ENCODE measurements around the gene CCDC81.
"Not testable (repeated sequence)": the region's sequence is repeated elsewhere in the genome, so short reads cannot be mapped to it uniquely, and the experiment has no call there.

Gene CCDC81

GRCh38 chr11:86416494-86416893 is 41.8 kb downstream of the CCDC81 start:
- Histone ChIP-seq H3K27me3 (ENCODE audit: control insufficient read depth in 3 of 3, insufficient read depth in 3 of 3, low read depth in 1 of 3, low read length in 3 of 3) (no peaks in the 10 kb centered on the region), H3K4me1 (ENCODE audit: control insufficient read depth in 2 of 2, insufficient read depth in 1 of 2, low read depth in 1 of 2, low read length in 2 of 2) (peaks cover 0 to 1% of the 10 kb centered on the region in 2 donors), H3K4ac (ENCODE audit: low read length) (no peak overlapping the region), H3K27ac (replicated peaks; ENCODE audit: low read length) (no peak overlapping the region), H2BK120ac (ENCODE audit: low read depth, low read length) (no peak overlapping the region), H3K4me3 (ENCODE audit: low read length in 2 of 2) (no peak overlapping the region), H4K8ac (ENCODE audit: low read depth, low read length) (no peak overlapping the region), H3K9ac (ENCODE audit: low read depth, low read length, poor library complexity) (no peak overlapping the region), H2BK12ac (ENCODE audit: low read length) (no peak overlapping the region), H2BK5ac (ENCODE audit: low read length) (no peak overlapping the region), H2AFZ (ENCODE audit: low read length) (no peak overlapping the region), H3K79me1 (ENCODE audit: low read depth, low read length) (no peaks in the 10 kb centered on the region), H3K18ac (ENCODE audit: low read length) (no peak overlapping the region), H2BK15ac (ENCODE audit: low read length) (no peak overlapping the region), H3K36me3 (replicated peaks in 1 of 2; ENCODE audit: control insufficient read depth in 2 of 2, insufficient read depth in 2 of 2, low read length in 2 of 2) (no peaks in the 10 kb centered on the region), H3K9me3 (replicated peaks in 1 of 2; ENCODE audit: control insufficient read depth in 2 of 2, insufficient read depth in 1 of 2, low read depth in 1 of 2, low read length in 2 of 2) (no peaks in the 10 kb centered on the region), H3K4me2 (ENCODE audit: insufficient read depth, low read length, poor library complexity, severe bottlenecking) (no peak overlapping the region), H3K14ac (ENCODE audit: low read length) (no peak overlapping the region), H2AK5ac (ENCODE audit: low read depth, low read length) (no peak overlapping the region), H3K23ac (ENCODE audit: low read depth, low read length, poor library complexity) (no peak overlapping the region), H4K91ac (ENCODE audit: low read depth, low read length, poor library complexity) (no peak overlapping the region)
- WGBS, 2 donors (ENCODE audit: extremely low coverage in 2 of 2, insufficient read length in 2 of 2, insufficient replicate concordance in 1 of 2) = no CpG with 5 or more reads among the region's 1 CpG
- no peak for DNase-seq (ENCODE audit: low spot score)

- H2BK12ac ChIP-seq (ENCODE audit: low read length); H3K79me1 ChIP-seq (ENCODE audit: low read depth, low read length): not testable (repeated sequence)
- no CpG with 5 or more reads among the region's 9 CpGs for WGBS, 2 donors (ENCODE audit: extremely low coverage in 2 of 2, insufficient read length in 2 of 2, insufficient replicate concordance in 1 of 2)
Observed at GRCh38 chr11:86416951-86417350, 42.3 kb downstream of the CCDC81 start.

GRCh38 chr11:86418106-86418505 is 43.4 kb downstream of the CCDC81 start:
- Histone ChIP-seq H3K27me3 (ENCODE audit: control insufficient read depth in 3 of 3, insufficient read depth in 3 of 3, low read depth in 1 of 3, low read length in 3 of 3) (no peaks in the 10 kb centered on the region), H2AK5ac (ENCODE audit: low read depth, low read length) (no peak overlapping the region), H3K4me2 (ENCODE audit: insufficient read depth, low read length, poor library complexity, severe bottlenecking) (no peak overlapping the region), H4K8ac (ENCODE audit: low read depth, low read length) (no peak overlapping the region), H2BK12ac (ENCODE audit: low read length) (no peak overlapping the region), H3K27ac (replicated peaks; ENCODE audit: low read length) (no peak overlapping the region), H2AFZ (ENCODE audit: low read length) (no peak overlapping the region), H3K14ac (ENCODE audit: low read length) (no peak overlapping the region), H4K91ac (ENCODE audit: low read depth, low read length, poor library complexity) (no peak overlapping the region), H3K79me1 (ENCODE audit: low read depth, low read length) (no peaks in the 10 kb centered on the region), H2BK120ac (ENCODE audit: low read depth, low read length) (no peak overlapping the region), H3K23ac (ENCODE audit: low read depth, low read length, poor library complexity) (no peak overlapping the region), H2BK15ac (ENCODE audit: low read length) (no peak overlapping the region), H3K9ac (ENCODE audit: low read depth, low read length, poor library complexity) (no peak overlapping the region), H2BK5ac (ENCODE audit: low read length) (no peak overlapping the region), H3K4me1 (ENCODE audit: control insufficient read depth in 2 of 2, insufficient read depth in 1 of 2, low read depth in 1 of 2, low read length in 2 of 2) (peaks cover 0 to 3% of the 10 kb centered on the region in 2 donors), H3K9me3 (replicated peaks in 1 of 2; ENCODE audit: control insufficient read depth in 2 of 2, insufficient read depth in 1 of 2, low read depth in 1 of 2, low read length in 2 of 2) (no peaks in the 10 kb centered on the region), H3K4me3 (ENCODE audit: low read length in 2 of 2) (no peak overlapping the region), H3K36me3 (replicated peaks in 1 of 2; ENCODE audit: control insufficient read depth in 2 of 2, insufficient read depth in 2 of 2, low read length in 2 of 2) (no peaks in the 10 kb centered on the region), H3K18ac (ENCODE audit: low read length) (no peak overlapping the region), H3K4ac (ENCODE audit: low read length) (no peak overlapping the region)
- WGBS, 2 donors (ENCODE audit: extremely low coverage in 2 of 2, insufficient read length in 2 of 2, insufficient replicate concordance in 1 of 2) = no CpG with 5 or more reads among the region's 3 CpGs
- DNase-seq (ENCODE audit: low spot score) = no peak

More at GRCh38 chr11:86416951-86417350, 42.3 kb downstream of the CCDC81 start:
- not testable (repeated sequence) for H4K91ac ChIP-seq (ENCODE audit: low read depth, low read length, poor library complexity); H3K23ac ChIP-seq (ENCODE audit: low read depth, low read length, poor library complexity); H2BK5ac ChIP-seq (ENCODE audit: low read length); H3K4ac ChIP-seq (ENCODE audit: low read length); H4K8ac ChIP-seq (ENCODE audit: low read depth, low read length); H3K18ac ChIP-seq (ENCODE audit: low read length); H3K27me3 ChIP-seq (ENCODE audit: control insufficient read depth in 3 of 3, insufficient read depth in 3 of 3, low read depth in 1 of 3, low read length in 3 of 3); H2BK120ac ChIP-seq (ENCODE audit: low read depth, low read length); H3K9me3 ChIP-seq (replicated peaks in 1 of 2; ENCODE audit: control insufficient read depth in 2 of 2, insufficient read depth in 1 of 2, low read depth in 1 of 2, low read length in 2 of 2); H3K14ac ChIP-seq (ENCODE audit: low read length); H3K27ac ChIP-seq (replicated peaks; ENCODE audit: low read length); H3K36me3 ChIP-seq (replicated peaks in 1 of 2; ENCODE audit: control insufficient read depth in 2 of 2, insufficient read depth in 2 of 2, low read length in 2 of 2); H3K4me1 ChIP-seq (ENCODE audit: control insufficient read depth in 2 of 2, insufficient read depth in 1 of 2, low read depth in 1 of 2, low read length in 2 of 2); H3K4me2 ChIP-seq (ENCODE audit: insufficient read depth, low read length, poor library complexity, severe bottlenecking); H2AK5ac ChIP-seq (ENCODE audit: low read depth, low read length); H3K9ac ChIP-seq (ENCODE audit: low read depth, low read length, poor library complexity); H2AFZ ChIP-seq (ENCODE audit: low read length); H2BK15ac ChIP-seq (ENCODE audit: low read length); DNase-seq (ENCODE audit: low spot score); H3K4me3 ChIP-seq (ENCODE audit: low read length in 2 of 2)

GRCh38 chr11:86418513-86418912 is 43.8 kb downstream of the CCDC81 start:
- no peak overlapping the region for H3K9ac ChIP-seq (ENCODE audit: low read depth, low read length, poor library complexity)
- no peaks in the 10 kb centered on the region for H3K36me3 ChIP-seq (replicated peaks in 1 of 2; ENCODE audit: control insufficient read depth in 2 of 2, insufficient read depth in 2 of 2, low read length in 2 of 2)
- H3K14ac ChIP-seq (ENCODE audit: low read length) = no peak overlapping the region
- H4K91ac ChIP-seq (ENCODE audit: low read depth, low read length, poor library complexity) = no peak overlapping the region
- no peak overlapping the region for H3K27ac ChIP-seq (replicated peaks; ENCODE audit: low read length)
- H2BK5ac ChIP-seq (ENCODE audit: low read length) = no peak overlapping the region
- H3K4me1 ChIP-seq (ENCODE audit: control insufficient read depth in 2 of 2, insufficient read depth in 1 of 2, low read depth in 1 of 2, low read length in 2 of 2) = peaks cover 0 to 3% of the 10 kb centered on the region in 2 donors
- no peak overlapping the region for H3K23ac ChIP-seq (ENCODE audit: low read depth, low read length, poor library complexity)
- no peaks in the 10 kb centered on the region for H3K27me3 ChIP-seq (ENCODE audit: control insufficient read depth in 3 of 3, insufficient read depth in 3 of 3, low read depth in 1 of 3, low read length in 3 of 3)
- no peak overlapping the region for H2AFZ ChIP-seq (ENCODE audit: low read length)
- no peak overlapping the region for H3K4me3 ChIP-seq (ENCODE audit: low read length in 2 of 2)
- no peak overlapping the region for H3K4me2 ChIP-seq (ENCODE audit: insufficient read depth, low read length, poor library complexity, severe bottlenecking)
- no peaks in the 10 kb centered on the region for H3K79me1 ChIP-seq (ENCODE audit: low read depth, low read length)
- H2BK120ac ChIP-seq (ENCODE audit: low read depth, low read length) = no peak overlapping the region
- H3K9me3 ChIP-seq (replicated peaks in 1 of 2; ENCODE audit: control insufficient read depth in 2 of 2, insufficient read depth in 1 of 2, low read depth in 1 of 2, low read length in 2 of 2) = no peaks in the 10 kb centered on the region
- WGBS, 2 donors (ENCODE audit: extremely low coverage in 2 of 2, insufficient read length in 2 of 2, insufficient replicate concordance in 1 of 2) = 100% methylated on average over 2 of the region's 3 CpGs
- H2BK15ac ChIP-seq (ENCODE audit: low read length) = no peak overlapping the region
- no peak overlapping the region for H3K4ac ChIP-seq (ENCODE audit: low read length)
- H2AK5ac ChIP-seq (ENCODE audit: low read depth, low read length) = no peak overlapping the region
- no peak overlapping the region for H4K8ac ChIP-seq (ENCODE audit: low read depth, low read length)
- no peak overlapping the region for H2BK12ac ChIP-seq (ENCODE audit: low read length)
- no peak overlapping the region for H3K18ac ChIP-seq (ENCODE audit: low read length)
- DNase-seq (ENCODE audit: low spot score) = no peak
